ENCODE data around the gene MSI2.

DNA sequence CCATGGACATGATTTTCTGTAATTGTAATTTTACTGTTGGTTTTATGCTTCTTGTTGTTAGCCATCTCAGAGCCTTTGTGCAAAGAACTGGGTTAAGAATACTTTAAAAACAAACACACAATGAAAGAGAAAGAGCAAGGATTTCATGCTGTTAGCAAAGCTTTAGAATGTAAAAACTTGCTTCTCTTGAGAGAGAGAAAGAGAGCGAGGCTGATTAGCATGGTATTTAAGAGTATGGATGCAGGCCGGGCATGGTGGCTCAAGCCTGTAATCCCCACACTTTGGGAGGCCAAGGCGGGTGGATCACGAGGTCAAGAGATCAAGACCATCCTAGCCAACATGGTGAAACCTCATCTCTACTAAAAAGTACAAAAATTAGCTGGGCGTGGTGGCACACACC, 76.2 kb downstream of the MSI2 start:
- TF ChIP-seq CTCF (conservative IDR thresholded peaks at IDR 0.05; ENCODE audit: low read length) (no peak), EZH2phosphoT487 (IDR thresholded peaks at IDR 0.05; ENCODE audit: borderline replicate concordance, low read depth, low read length) (no peak)
